Measurements from ENCODE around the gene BDKRB1. TPM values are rescaled to one million over a fixed set of nuclear protein-coding genes. Genes with fewer than 3 reads are reported as not detected.

Gene BDKRB1
- total RNA-seq, 1 donor from 2014 or later, result 1.1 TPM

DNA sequence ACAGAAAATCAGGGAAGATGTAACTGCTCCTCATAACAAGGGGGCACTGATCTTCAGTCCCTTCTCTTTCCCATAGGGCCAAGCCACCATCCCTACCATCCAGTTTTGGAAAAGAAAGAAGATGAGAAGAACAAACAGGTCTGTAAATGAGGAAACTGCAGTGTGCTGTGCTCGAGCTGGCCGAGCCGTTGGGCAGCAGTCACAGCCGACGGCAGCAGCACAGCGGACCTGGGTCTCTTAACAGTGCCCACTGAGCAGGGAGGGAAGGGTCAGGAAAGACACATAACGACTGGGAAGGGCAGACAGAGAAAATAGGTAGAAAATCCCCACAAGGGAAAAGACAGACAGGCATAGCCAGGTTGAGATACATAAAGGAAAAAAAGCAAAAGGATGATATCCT is 38.2 kb downstream of the BDKRB1 start:
- FAIRE-seq, result no peak
- Histone ChIP-seq H3K4me3 (ENCODE audit: low read depth, low read length) (no peak overlapping the region), H3K27me3 (ENCODE audit: control insufficient read depth, insufficient read depth, low read length) (no peaks in the 10 kb centered on the region), H3K36me3 (ENCODE audit: control insufficient read depth, insufficient read depth, low read length) (peaks cover 8% of the 10 kb centered on the region)
- TF ChIP-seq CTCF (IDR thresholded peaks at IDR 0.05; ENCODE audit: insufficient read depth, low read length, severe bottlenecking), result no peak
- DNase-seq (ENCODE audit: low read depth), result no peak

DNA sequence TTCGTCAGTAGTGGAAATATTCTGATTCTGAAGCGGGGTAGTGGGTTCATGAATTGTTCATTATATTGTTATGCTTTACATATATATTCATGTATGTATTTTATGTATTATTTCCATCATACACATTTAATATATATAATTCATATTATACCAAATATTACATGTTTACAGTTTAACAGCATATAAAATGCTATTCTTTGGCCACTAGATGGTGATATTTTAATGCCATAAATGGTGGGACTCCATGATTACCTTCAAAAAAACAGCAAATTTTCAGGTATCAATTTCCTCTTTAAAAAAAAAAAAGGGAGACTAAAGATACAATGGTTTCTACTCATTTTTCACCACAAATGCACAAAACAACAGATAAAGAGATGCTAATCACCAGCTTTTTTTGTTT is 41.0 kb downstream of the BDKRB1 start:
- no peak for TF ChIP-seq CTCF (IDR thresholded peaks at IDR 0.05; ENCODE audit: insufficient read depth, low read length, severe bottlenecking)
- H3K4me3 ChIP-seq (ENCODE audit: low read depth, low read length), result no peak overlapping the region
- DNase-seq (ENCODE audit: low read depth), result peak; percentile 28
- H3K36me3 ChIP-seq (ENCODE audit: control insufficient read depth, insufficient read depth, low read length), result peaks cover 5% of the 10 kb centered on the region
- no peaks in the 10 kb centered on the region for H3K27me3 ChIP-seq (ENCODE audit: control insufficient read depth, insufficient read depth, low read length)
- FAIRE-seq, result no peak

- no peak for FAIRE-seq
- DNase-seq (ENCODE audit: low read depth), result no peak
- no peak for TF ChIP-seq CTCF (IDR thresholded peaks at IDR 0.05; ENCODE audit: insufficient read depth, low read length, severe bottlenecking)
- no peak overlapping the region for H3K4me3 ChIP-seq (ENCODE audit: low read depth, low read length)
- H3K36me3 ChIP-seq (ENCODE audit: control insufficient read depth, insufficient read depth, low read length), result peaks cover 5% of the 10 kb centered on the region
- no peaks in the 10 kb centered on the region for H3K27me3 ChIP-seq (ENCODE audit: control insufficient read depth, insufficient read depth, low read length)
Observed at GRCh38 chr14:96297997-96298515, 42.0 kb downstream of the BDKRB1 start.

- Histone ChIP-seq H3K4me3 (ENCODE audit: low read depth, low read length) (no peak overlapping the region), H3K36me3 (ENCODE audit: control insufficient read depth, insufficient read depth, low read length) (peaks cover 1% of the 10 kb centered on the region), H3K27me3 (ENCODE audit: control insufficient read depth, insufficient read depth, low read length) (no peaks in the 10 kb centered on the region)
- FAIRE-seq, result no peak
- no peak for DNase-seq (ENCODE audit: low read depth)
- no peak for TF ChIP-seq CTCF (IDR thresholded peaks at IDR 0.05; ENCODE audit: insufficient read depth, low read length, severe bottlenecking)
Observed at GRCh38 chr14:96299441-96299840, 43.4 kb downstream of the BDKRB1 start.

GRCh38 chr14:96303981-96304380 is 48.0 kb downstream of the BDKRB1 start:
- FAIRE-seq, result no peak
- H3K27me3 ChIP-seq (ENCODE audit: control insufficient read depth, insufficient read depth, low read length), result no peaks in the 10 kb centered on the region
- H3K4me3 ChIP-seq (ENCODE audit: low read depth, low read length), result no peak overlapping the region
- no peak for TF ChIP-seq CTCF (IDR thresholded peaks at IDR 0.05; ENCODE audit: insufficient read depth, low read length, severe bottlenecking)
- no peak for DNase-seq (ENCODE audit: low read depth)
- peaks cover 7% of the 10 kb centered on the region for H3K36me3 ChIP-seq (ENCODE audit: control insufficient read depth, insufficient read depth, low read length)

GRCh38 chr14:96304956-96305355 is 48.9 kb downstream of the BDKRB1 start:
- Histone ChIP-seq H3K27me3 (ENCODE audit: control insufficient read depth, insufficient read depth, low read length) (no peaks in the 10 kb centered on the region), H3K36me3 (ENCODE audit: control insufficient read depth, insufficient read depth, low read length) (peaks cover 7% of the 10 kb centered on the region), H3K4me3 (ENCODE audit: low read depth, low read length) (no peak overlapping the region)
- FAIRE-seq (no peak), DNase-seq (ENCODE audit: low read depth) (peak; percentile 49)
- peak; percentile 14 for TF ChIP-seq CTCF (IDR thresholded peaks at IDR 0.05; ENCODE audit: insufficient read depth, low read length, severe bottlenecking)
